ENCODE results near the gene BGN. TPM values are rescaled to one million over a fixed set of nuclear protein-coding genes. Genes with fewer than 3 reads are reported as not detected.

The BGN gene
- total and polyA plus RNA-seq, 10 of the 15 experiments (the other 5 are each of a cell fraction or from before 2014, with no cell fraction given) = 0.06 to 0.18 (median 0.12) TPM; not detected in 7

DNA sequence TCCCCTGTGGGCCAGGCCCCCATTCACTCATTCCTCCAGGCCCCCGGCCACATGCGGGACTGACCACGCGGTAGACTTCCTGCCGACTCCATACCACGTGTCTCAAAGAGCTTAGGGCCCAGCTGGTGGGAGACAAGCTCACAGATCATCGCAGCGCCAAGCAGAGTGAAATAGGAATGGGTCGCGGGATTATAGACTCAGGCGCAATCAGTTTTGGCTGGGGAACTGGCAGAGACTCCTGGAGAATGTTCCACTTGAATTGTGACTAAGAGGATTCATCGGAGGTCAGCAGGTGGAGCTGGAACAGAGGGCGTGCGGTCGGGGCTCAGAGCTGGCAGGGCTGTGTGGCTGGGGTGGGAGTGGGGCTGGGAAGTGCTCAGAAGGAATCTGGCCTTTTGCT, 38.3 kb downstream of the BGN start:
- no peak overlapping the region for H3K9ac ChIP-seq (ENCODE audit: control insufficient read depth, insufficient read depth, low read length)
- ATAC-seq = no peak
- no peaks in the 10 kb centered on the region; a peak in 2 of 4 replicates for H3K27me3 ChIP-seq (replicated peaks in 1 of 2; ENCODE audit: control insufficient read depth in 2 of 2, insufficient read depth in 2 of 2, low read length in 1 of 2)
- H3K36me3 ChIP-seq (ENCODE audit: control insufficient read depth in 2 of 2, insufficient read depth in 2 of 2, low read length in 1 of 2) = no peaks in the 10 kb centered on the region
- H4K20me1 ChIP-seq (ENCODE audit: control insufficient read depth, insufficient read depth) = no peaks in the 10 kb centered on the region; the same call in 1 of the 2 replicates
- no peak overlapping the region for H3K4me2 ChIP-seq (ENCODE audit: control insufficient read depth, insufficient read depth)
- TF ChIP-seq, protein P1, sequence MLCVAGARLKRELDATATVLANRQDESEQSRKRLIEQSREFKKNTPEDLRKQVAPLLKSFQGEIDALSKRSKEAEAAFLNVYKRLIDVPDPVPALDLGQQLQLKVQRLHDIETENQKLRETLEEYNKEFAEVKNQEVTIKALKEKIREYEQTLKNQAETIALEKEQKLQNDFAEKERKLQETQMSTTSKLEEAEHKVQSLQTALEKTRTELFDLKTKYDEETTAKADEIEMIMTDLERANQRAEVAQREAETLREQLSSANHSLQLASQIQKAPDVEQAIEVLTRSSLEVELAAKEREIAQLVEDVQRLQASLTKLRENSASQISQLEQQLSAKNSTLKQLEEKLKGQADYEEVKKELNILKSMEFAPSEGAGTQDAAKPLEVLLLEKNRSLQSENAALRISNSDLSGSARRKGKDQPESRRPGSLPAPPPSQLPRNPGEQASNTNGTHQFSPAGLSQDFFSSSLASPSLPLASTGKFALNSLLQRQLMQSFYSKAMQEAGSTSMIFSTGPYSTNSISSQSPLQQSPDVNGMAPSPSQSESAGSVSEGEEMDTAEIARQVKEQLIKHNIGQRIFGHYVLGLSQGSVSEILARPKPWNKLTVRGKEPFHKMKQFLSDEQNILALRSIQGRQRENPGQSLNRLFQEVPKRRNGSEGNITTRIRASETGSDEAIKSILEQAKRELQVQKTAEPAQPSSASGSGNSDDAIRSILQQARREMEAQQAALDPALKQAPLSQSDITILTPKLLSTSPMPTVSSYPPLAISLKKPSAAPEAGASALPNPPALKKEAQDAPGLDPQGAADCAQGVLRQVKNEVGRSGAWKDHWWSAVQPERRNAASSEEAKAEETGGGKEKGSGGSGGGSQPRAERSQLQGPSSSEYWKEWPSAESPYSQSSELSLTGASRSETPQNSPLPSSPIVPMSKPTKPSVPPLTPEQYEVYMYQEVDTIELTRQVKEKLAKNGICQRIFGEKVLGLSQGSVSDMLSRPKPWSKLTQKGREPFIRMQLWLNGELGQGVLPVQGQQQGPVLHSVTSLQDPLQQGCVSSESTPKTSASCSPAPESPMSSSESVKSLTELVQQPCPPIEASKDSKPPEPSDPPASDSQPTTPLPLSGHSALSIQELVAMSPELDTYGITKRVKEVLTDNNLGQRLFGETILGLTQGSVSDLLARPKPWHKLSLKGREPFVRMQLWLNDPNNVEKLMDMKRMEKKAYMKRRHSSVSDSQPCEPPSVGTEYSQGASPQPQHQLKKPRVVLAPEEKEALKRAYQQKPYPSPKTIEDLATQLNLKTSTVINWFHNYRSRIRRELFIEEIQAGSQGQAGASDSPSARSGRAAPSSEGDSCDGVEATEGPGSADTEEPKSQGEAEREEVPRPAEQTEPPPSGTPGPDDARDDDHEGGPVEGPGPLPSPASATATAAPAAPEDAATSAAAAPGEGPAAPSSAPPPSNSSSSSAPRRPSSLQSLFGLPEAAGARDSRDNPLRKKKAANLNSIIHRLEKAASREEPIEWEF (IDR thresholded peaks at IDR 0.05; ENCODE audit: insufficient replicate concordance, low read depth, low read length) = no peak
- no peak for DNase-seq (ENCODE audit: low read depth, low spot score)
- 65% methylated on average over 15 of the region's 15 CpGs for WGBS (ENCODE audit: insufficient coverage, insufficient replicate concordance, low lambda C conversion rate, missing lambda C conversion rate)
- H3K27ac ChIP-seq (ENCODE audit: control insufficient read depth, insufficient read depth) = no peak overlapping the region
- in situ Hi-C loops (cut with MboI) (loop anchor here (10.0 kb wide), 1 partner anchor 122 kb away; no protein-coding TSS in a partner anchor), intact Hi-C loops (cut with micrococcal nuclease; ENCODE audit: unreplicated experiment) (no loop called here)
- H3K4me1 ChIP-seq (ENCODE audit: control insufficient read depth, insufficient read depth, low read length) = no peaks in the 10 kb centered on the region
- H3K4me3 ChIP-seq = no peak overlapping the region
- no TSS peak for BruUV-seq (replicated peaks)
- ChIA-PET POLR2A (no interaction called here), SMC1A (ENCODE audit: uncharacterized antibody, unreplicated experiment) (interaction anchor here (1.2 kb wide), 1 partner anchor 13 kb away, joined by 4 read pairs; no protein-coding TSS in a partner anchor), CTCF (no interaction called here), RAD21 (ENCODE audit: unreplicated experiment) (no interaction called here)
- H2AFZ ChIP-seq (ENCODE audit: control insufficient read depth, low read depth, low read length) = no peak overlapping the region
- no peaks in the 10 kb centered on the region for H3K9me3 ChIP-seq (replicated peaks; ENCODE audit: control insufficient read depth, insufficient read depth, low read length)
- no peaks in the 10 kb centered on the region for H3K79me2 ChIP-seq (ENCODE audit: control insufficient read depth, insufficient read depth, low read length)
- no peak for FAIRE-seq

DNA sequence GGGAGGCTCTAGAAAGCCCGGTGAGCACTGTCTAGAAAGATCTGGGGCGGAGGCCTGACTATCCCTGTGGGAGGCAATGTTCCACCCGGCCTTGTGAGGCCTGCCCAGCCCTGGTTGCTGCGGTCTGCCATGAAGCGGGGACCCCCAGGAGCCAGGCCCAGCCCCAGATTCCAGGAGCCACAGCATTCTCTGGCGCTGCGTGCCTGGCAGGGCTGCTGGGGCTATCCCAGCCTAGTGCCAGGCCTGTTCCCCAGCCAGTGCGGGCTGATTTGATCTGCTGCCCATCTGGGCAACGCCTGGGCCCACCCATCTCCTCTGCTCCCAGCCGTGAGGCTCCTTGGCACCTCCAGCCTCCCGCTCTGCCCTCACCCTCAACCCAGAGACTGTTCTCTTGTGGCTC, 42.3 kb downstream of the BGN start:
- in situ Hi-C loops (cut with MboI) (loop anchor here (10.0 kb wide), 1 partner anchor 118 kb away; no protein-coding TSS in a partner anchor), intact Hi-C loops (cut with micrococcal nuclease; ENCODE audit: unreplicated experiment) (no loop called here)
- Histone ChIP-seq H3K79me2 (ENCODE audit: control insufficient read depth, insufficient read depth, low read length) (no peaks in the 10 kb centered on the region), H3K27me3 (replicated peaks in 1 of 2; ENCODE audit: control insufficient read depth in 2 of 2, insufficient read depth in 2 of 2, low read length in 1 of 2) (no peaks in the 10 kb centered on the region; a peak in 1 of 4 replicates), H3K4me3 (no peak overlapping the region), H3K4me1 (ENCODE audit: control insufficient read depth, insufficient read depth, low read length) (no peaks in the 10 kb centered on the region), H3K36me3 (ENCODE audit: control insufficient read depth in 2 of 2, insufficient read depth in 2 of 2, low read length in 1 of 2) (no peaks in the 10 kb centered on the region), H2AFZ (ENCODE audit: control insufficient read depth, low read depth, low read length) (no peak overlapping the region), H4K20me1 (ENCODE audit: control insufficient read depth, insufficient read depth) (no peaks in the 10 kb centered on the region), H3K4me2 (ENCODE audit: control insufficient read depth, insufficient read depth) (no peak overlapping the region), H3K9ac (ENCODE audit: control insufficient read depth, insufficient read depth, low read length) (no peak overlapping the region), H3K27ac (ENCODE audit: control insufficient read depth, insufficient read depth) (no peak overlapping the region), H3K9me3 (replicated peaks; ENCODE audit: control insufficient read depth, insufficient read depth, low read length) (no peaks in the 10 kb centered on the region)
- no TSS peak for BruUV-seq (replicated peaks)
- no peak for FAIRE-seq
- ChIA-PET CTCF (no interaction called here), POLR2A (no interaction called here), RAD21 (ENCODE audit: unreplicated experiment) (no interaction called here), SMC1A (ENCODE audit: uncharacterized antibody, unreplicated experiment) (no interaction called here)
- ATAC-seq = no peak
- WGBS (ENCODE audit: insufficient coverage, insufficient replicate concordance, low lambda C conversion rate, missing lambda C conversion rate) = 39% methylated on average over 11 of the region's 11 CpGs
- no peak for DNase-seq (ENCODE audit: low read depth, low spot score)
- TF ChIP-seq WRNIP1 (IDR thresholded peaks at IDR 0.05; ENCODE audit: borderline replicate concordance, low read depth, low read length) = no peak
- no peak for TF ChIP-seq POU2F2 (IDR thresholded peaks at IDR 0.05; ENCODE audit: borderline replicate concordance, low read depth, low read length)
- no peak for TF ChIP-seq MTA2 (IDR thresholded peaks at IDR 0.05; ENCODE audit: low read depth)
- TF ChIP-seq YBX1 (IDR thresholded peaks at IDR 0.05) = no peak
- TF ChIP-seq, protein P1 (IDR thresholded peaks at IDR 0.05; ENCODE audit: insufficient replicate concordance, low read depth, low read length) = no peak
- no peak for TF ChIP-seq CREB1 (IDR thresholded peaks at IDR 0.05; ENCODE audit: low read depth)
- TF ChIP-seq SREBF1 (IDR thresholded peaks at IDR 0.05; ENCODE audit: low read length) = no peak

Measured in GM12878 (cell line).